Measurements from ENCODE around the gene ARHGAP42.

The ARHGAP42 gene

GRCh38 chr11:100832829-100833228, 145.7 kb downstream of the ARHGAP42 start:
- no peak for DNase-seq (ENCODE audit: low read depth)
- H3K4me3 ChIP-seq (ENCODE audit: low read depth, low read length) = no peak overlapping the region
- no peak for TF ChIP-seq CTCF (IDR thresholded peaks at IDR 0.05; ENCODE audit: control insufficient read depth, extremely low read depth, insufficient read depth)

GRCh38 chr11:100833276-100833675, 146.2 kb downstream of the ARHGAP42 start:
- DNase-seq (ENCODE audit: low read depth) = no peak
- no peak overlapping the region for H3K4me3 ChIP-seq (ENCODE audit: low read depth, low read length)
- TF ChIP-seq CTCF (IDR thresholded peaks at IDR 0.05; ENCODE audit: control insufficient read depth, extremely low read depth, insufficient read depth) = no peak

GRCh38 chr11:100835854-100836253, 148.8 kb downstream of the ARHGAP42 start:
- H3K4me3 ChIP-seq (ENCODE audit: low read depth, low read length) = no peak overlapping the region
- no peak for TF ChIP-seq CTCF (IDR thresholded peaks at IDR 0.05; ENCODE audit: control insufficient read depth, extremely low read depth, insufficient read depth)
- no peak for DNase-seq (ENCODE audit: low read depth)

- no peak for DNase-seq (ENCODE audit: low read depth)
- no peak overlapping the region for H3K4me3 ChIP-seq (ENCODE audit: low read depth, low read length)
- TF ChIP-seq CTCF (IDR thresholded peaks at IDR 0.05; ENCODE audit: control insufficient read depth, extremely low read depth, insufficient read depth) = no peak
These were observed 150.2 kb downstream of the ARHGAP42 start for GRCh38 chr11:100837311-100837710.

- no peak overlapping the region for H3K4me3 ChIP-seq (ENCODE audit: low read depth, low read length)
- TF ChIP-seq CTCF (IDR thresholded peaks at IDR 0.05; ENCODE audit: control insufficient read depth, extremely low read depth, insufficient read depth) = peak; percentile 39
- no peak for DNase-seq (ENCODE audit: low read depth)
These were observed 154.8 kb downstream of the ARHGAP42 start for GRCh38 chr11:100841711-100842407.

GRCh38 chr11:100847696-100848216, 160.7 kb downstream of the ARHGAP42 start:
- H3K4me3 ChIP-seq (ENCODE audit: low read depth, low read length) = no peak overlapping the region
- no peak for DNase-seq (ENCODE audit: low read depth)
- TF ChIP-seq CTCF (IDR thresholded peaks at IDR 0.05; ENCODE audit: control insufficient read depth, extremely low read depth, insufficient read depth) = no peak

Measured in LNCaP clone FGC (cell line).